GM12878 (cell line): ENCODE results near the gene TTLL3. TPM values are rescaled to one million over a fixed set of nuclear protein-coding genes. Genes with fewer than 3 reads are reported as not detected.

Experiments used
- ATAC-seq: fragments of 200-7000 bp; cut with Tn5 transposase; 3 replicates; pipeline ENCODE4 v1.9.1; 2020; ENCODE audit warnings: mild to moderate bottlenecking, moderate library complexity
- BruUV-seq: library from RNA; stranded (reverse); fragments of 400-500 nt; replicated peaks from 2 replicates; lab custom pipeline; 2021; lab: Mats Ljungman, UMichigan
- CTCF ChIA-PET: fragments of 300-600 bp; sonication (Branson Sonifier 250); formaldehyde crosslinking; extraction: SDS; loops from one replicate; lab custom pipeline; 2021; ENCODE audit warnings: inconsistent platforms; lab: Yijun Ruan, JAX
- POLR2A ChIA-PET: fragments of 350-600 bp; formaldehyde crosslinking; extraction: SDS; loops from one replicate; lab custom pipeline; 2021; ENCODE audit warnings: inconsistent platforms; lab: Charles Lee
- RAD21 ChIA-PET: fragments of 300-600 bp; sonication (Branson Sonifier 250); formaldehyde crosslinking; loops from one replicate; lab custom pipeline; 2023; ENCODE audit warnings: antibody characterized with exemption; ENCODE audit not compliant: unreplicated experiment; lab: Charles Lee
- SMC1A ChIA-PET: fragments of 300-600 bp; sonication (Branson Sonifier 250); formaldehyde crosslinking; loops from one replicate; lab custom pipeline; 2023; ENCODE audit not compliant: unreplicated experiment, uncharacterized antibody; lab: Charles Lee
- DNase-seq: peaks from one replicate; pipeline ENCODE4 v3.0.0-alpha.2; 2011; ENCODE audit warnings: low read depth, low spot score
- FAIRE-seq: peaks from 3 replicates; lab custom pipeline; 2011; peaks lifted over from hg19 to GRCh38; lab: Jason Lieb, UNC
- H2AFZ ChIP-seq: 2 replicates; pipeline ENCODE4 v1.6.0; 2011; ENCODE audit warnings: low read depth, low read length, control low read depth; ENCODE audit not compliant: control insufficient read depth
- H3K27ac ChIP-seq: 2 replicates; pipeline ENCODE4 v1.5.1; 2011; ENCODE audit warnings: control low read depth; ENCODE audit not compliant: control insufficient read depth, insufficient read depth
- H3K27me3 ChIP-seq, 2 experiments: replicated peaks in 1 of 2; 2 replicates each; pipeline versions ENCODE4 v1.6.0 to v1.6.1; 2011; ENCODE audit warnings: low read length in 1 of 2; ENCODE audit not compliant: control insufficient read depth in 2 of 2, insufficient read depth in 2 of 2
- H3K36me3 ChIP-seq, 2 experiments: 2 replicates each; pipeline ENCODE4 v1.5.1; 2011; ENCODE audit warnings: low read length in 1 of 2; ENCODE audit not compliant: control insufficient read depth in 2 of 2, insufficient read depth in 2 of 2
- H3K4me1 ChIP-seq: 2 replicates; pipeline ENCODE4 v1.6.1; 2011; ENCODE audit warnings: mild to moderate bottlenecking, low read length, moderate library complexity, mixed read lengths; ENCODE audit not compliant: control insufficient read depth, insufficient read depth
- H3K4me2 ChIP-seq: 2 replicates; pipeline ENCODE4 v1.6.0; 2011; ENCODE audit warnings: control low read depth; ENCODE audit not compliant: control insufficient read depth, insufficient read depth
- H3K4me3 ChIP-seq: fragments of 200-600 bp; sonication (generic); 2 replicates; pipeline ENCODE4 v1.5.1; 2016
- H3K79me2 ChIP-seq: 2 replicates; pipeline ENCODE4 v1.6.0; 2011; ENCODE audit warnings: low read length; ENCODE audit not compliant: control insufficient read depth, insufficient read depth
- H3K9ac ChIP-seq: 2 replicates; pipeline ENCODE4 v1.8.0; 2011; ENCODE audit warnings: low read length, control low read depth, mixed read lengths; ENCODE audit not compliant: control insufficient read depth, insufficient read depth
- H3K9me3 ChIP-seq: replicated peaks from 3 replicates; pipeline ENCODE4 v1.5.1; 2011; ENCODE audit warnings: mild to moderate bottlenecking, low read length; ENCODE audit not compliant: control insufficient read depth, insufficient read depth
- H4K20me1 ChIP-seq: 2 replicates; pipeline ENCODE4 v1.6.0; 2011; ENCODE audit not compliant: control insufficient read depth, insufficient read depth
- ATF2 ChIP-seq: IDR thresholded peaks from 2 replicates; pipeline ENCODE4 v1.6.1; 2012; ENCODE audit warnings: low read length, inconsistent platforms
- BCL11A ChIP-seq: IDR thresholded peaks from 2 replicates; pipeline ENCODE4 v1.6.1; 2011; ENCODE audit warnings: low read depth, low read length
- BCLAF1 ChIP-seq: fragments of 450-650 bp; IDR thresholded peaks from 2 replicates; pipeline ENCODE4 v1.6.1; 2017; ENCODE audit warnings: antibody characterized with exemption, mild to moderate bottlenecking, moderate library complexity
- CBX5 ChIP-seq: sonication (generic); IDR thresholded peaks from 2 replicates; pipeline ENCODE4 v1.6.1; 2016; ENCODE audit warnings: low read depth, moderate library complexity, mild to moderate bottlenecking, inconsistent platforms
- CEBPZ ChIP-seq: fragments of 150-350 bp; IDR thresholded peaks from 2 replicates; pipeline ENCODE4 v1.6.1; 2016; ENCODE audit warnings: low read depth, low read length
- CHD2 ChIP-seq: IDR thresholded peaks from 2 replicates; pipeline ENCODE4 v1.6.1; 2011; ENCODE audit warnings: low read depth, low read length, improper control_type of control experiment, borderline replicate concordance
- E2F4 ChIP-seq: IDR thresholded peaks from 2 replicates; pipeline ENCODE4 v1.6.1; 2012; ENCODE audit warnings: low read depth, low read length, improper control_type of control experiment
- EP300 ChIP-seq, 2 experiments: fragments of 150-350 bp in 1 of 2; IDR thresholded peaks; 2 replicates each; pipeline ENCODE4 v1.6.1; 2011 to 2012; ENCODE audit warnings: low read depth in 2 of 2, low read length in 2 of 2, borderline replicate concordance in 1 of 2, improper control_type of control experiment in 1 of 2, inconsistent platforms in 1 of 2; ENCODE audit not compliant: control insufficient read depth in 1 of 2
- HCFC1 ChIP-seq: fragments of 150-350 bp; IDR thresholded peaks from 2 replicates; pipeline ENCODE4 v1.6.1; 2014; ENCODE audit warnings: low read length
- JUNB ChIP-seq: IDR thresholded peaks from 2 replicates; pipeline ENCODE4 v1.6.1; 2016; ENCODE audit warnings: antibody characterized with exemption, mild to moderate bottlenecking
- NFIC ChIP-seq: IDR thresholded peaks from 2 replicates; pipeline ENCODE4 v1.6.1; 2012; ENCODE audit warnings: low read depth, mild to moderate bottlenecking, inconsistent platforms, low read length, moderate library complexity
- RCOR1 ChIP-seq: conservative IDR thresholded peaks from 2 replicates; pipeline ENCODE4 v1.6.1; 2012; ENCODE audit warnings: low read depth, low read length, improper control_type of control experiment
- SMC3 ChIP-seq: IDR thresholded peaks from 2 replicates; pipeline ENCODE4 v1.6.1; 2011; ENCODE audit warnings: low read length, improper control_type of control experiment, borderline replicate concordance
- SREBF1 ChIP-seq: IDR thresholded peaks from 2 replicates; pipeline ENCODE4 v1.6.1; 2012; ENCODE audit warnings: mild to moderate bottlenecking, low read length
- ZSCAN29 ChIP-seq: fragments of 450-650 bp; IDR thresholded peaks from 2 replicates; pipeline ENCODE4 v1.6.1; 2017; ENCODE audit warnings: mild to moderate bottlenecking, moderate library complexity
- WGBS: methylation state at CpG from one replicate; pipeline ENCODE4 v1.1.6; 2016; ENCODE audit warnings: low lambda C conversion rate; ENCODE audit not compliant: insufficient replicate concordance, insufficient coverage; ENCODE audit errors: missing lambda C conversion rate; 5-methylcytosine and 5-hydroxymethylcytosine counted together
- in situ Hi-C: fragments of 300-500 bp; cut with MboI; formaldehyde crosslinking; loops from 9 replicates; pipeline ENCODE4 v1.14.3; 2018; ENCODE audit warnings: mixed read lengths
- intact Hi-C: fragments of 100-400 bp; cut with micrococcal nuclease; formaldehyde crosslinking; loops from one replicate; pipeline ENCODE4 v1.14.2; 2022; ENCODE audit not compliant: unreplicated experiment
- polyA plus RNA-seq, 11 experiments: library from polyadenylated mRNA; depleted of rRNA in 4 of 11; unstranded in 6 of 11; stranded (reverse) in 5 of 11; fragments of >200 nt; fragmentation: Nextera tagmentation in 4 of 11; fragmentation: Illumina TruSeq in 1 of 11; extraction: Ambion mirVana in 4 of 11; extraction: Trizol in 1 of 11; gene quantifications; 1 replicate in 1 of 11; 2 replicates in 10 of 11; pipeline versions ENCODE4 v1.2.1 to v1.2.3, GENCODE V29; 2011 to 2016; ENCODE audit warnings: inconsistent platforms in 2 of 11, missing spikeins in 2 of 11, low read depth in 1 of 11
- total RNA-seq, 4 experiments: library from RNA; depleted of rRNA in 3 of 4; stranded (reverse); fragments of >200 nt in 3 of 4; fragmentation: Illumina TruSeq in 1 of 4; extraction: Trizol in 1 of 4; gene quantifications; 2 replicates each; pipeline versions ENCODE4 v1.2.1 to v1.2.3, GENCODE V29; 2013 to 2021

Gene TTLL3
- total and polyA plus RNA-seq, 10 of the 15 experiments (the other 5 are each of a cell fraction or from before 2014, with no cell fraction given): 4.2 to 51.3 (median 18.9) TPM

GRCh38 chr3:9777694-9778021 lies 32.4 kb upstream of the TTLL3 start:
- ATAC-seq: no peak
- no peak for TF ChIP-seq EP300 (IDR thresholded peaks at IDR 0.05; ENCODE audit: borderline replicate concordance in 1 of 2, control insufficient read depth in 1 of 2, low read depth in 2 of 2, low read length in 2 of 2)
- TF ChIP-seq E2F4: no peak
- TF ChIP-seq JUNB: no peak
- no peak for TF ChIP-seq BCL11A
- TF ChIP-seq CHD2: no peak
- no peak for TF ChIP-seq ATF2
- TF ChIP-seq SREBF1: no peak
- no peak for TF ChIP-seq RCOR1
- TF ChIP-seq CBX5: no peak
- no peak for TF ChIP-seq SMC3
- TF ChIP-seq ZSCAN29: no peak
- no peak for TF ChIP-seq BCLAF1
- TF ChIP-seq HCFC1: no peak
- no peak for TF ChIP-seq NFIC
- TF ChIP-seq CEBPZ: no peak

More at GRCh38 chr3:9777694-9778021, 32.4 kb upstream of the TTLL3 start:
- 58% methylated on average over 1 of the region's 1 CpG for WGBS
- H3K79me2 ChIP-seq: no peaks in the 10 kb centered on the region
- POLR2A ChIA-PET: no interaction called here
- no TSS peak for BruUV-seq
- H3K36me3 ChIP-seq: 0 out of 4 replicates have a peak, but pooled peaks cover 0 to 6% of the 10 kb centered on the region in 2 experiments
- H3K4me1 ChIP-seq: peaks cover 31% of the 10 kb centered on the region
- DNase-seq (no peak), FAIRE-seq (no peak)
- H3K27ac ChIP-seq: no peak overlapping the region
- no peaks in the 10 kb centered on the region for H4K20me1 ChIP-seq
- CTCF ChIA-PET: interaction anchor here (1.1 to 2.1 kb wide), 2 partner anchors 13 to 274 kb away, joined by 6 to 8 read pairs; no protein-coding TSS in a partner anchor
- SMC1A ChIA-PET: interaction anchor here (0.7 to 1.5 kb wide), 2 partner anchors 45 to 49 kb away, joined by 3 read pairs; no protein-coding TSS in a partner anchor
- RAD21 ChIA-PET: no interaction called here
- no peak overlapping the region for H3K4me3 ChIP-seq
- in situ Hi-C loops: no loop called here
- no peak overlapping the region for H3K4me2 ChIP-seq
- H3K27me3 ChIP-seq: no peaks in the 10 kb centered on the region
- no peak overlapping the region for H3K9ac ChIP-seq
- intact Hi-C loops: no loop called here
- no peaks in the 10 kb centered on the region for H3K9me3 ChIP-seq
- no peak overlapping the region for H2AFZ ChIP-seq
